DOHH2 (cell line): ENCODE results near the gene WRAP73.

ENCODE experiments used
- CTCF ChIP-seq: fragments of 200-600 bp; sonication (generic); IDR thresholded peaks from one replicate; pipeline ENCODE4 v1.5.1; 2014; ENCODE audit warnings: antibody characterized with exemption, mild to moderate bottlenecking, low read depth, low read length; ENCODE audit not compliant: poor library complexity, severe bottlenecking
- EZH2phosphoT487 ChIP-seq: fragments of 200-600 bp; sonication (generic); IDR thresholded peaks from 2 replicates; pipeline ENCODE4 v1.6.1; 2017; ENCODE audit warnings: borderline replicate concordance, mild to moderate bottlenecking, antibody characterized with exemption, low read length, moderate library complexity, mixed read lengths

GRCh38 chr1:3690282-3691065 lies 40.6 kb upstream of the WRAP73 start:
- TF ChIP-seq CTCF (no peak), EZH2phosphoT487 (no peak)
